OCI-LY7 (cell line): ENCODE data around the gene EI24. TPM values are rescaled to one million over a fixed set of nuclear protein-coding genes. Genes with fewer than 3 reads are reported as not detected.

Experiments used
- BruUV-seq: library from RNA; stranded (reverse); fragments of 400-500 nt; replicated peaks from 2 replicates; lab custom pipeline; 2021; lab: Mats Ljungman, UMichigan
- CTCF ChIA-PET: fragments of 300-600 bp; sonication (Branson Sonifier 250); formaldehyde crosslinking; loops from one replicate; lab custom pipeline; 2022; ENCODE audit warnings: antibody characterized with exemption; ENCODE audit not compliant: unreplicated experiment; lab: Charles Lee
- POLR2A ChIA-PET: fragments of 300-600 bp; sonication (Branson Sonifier 250); formaldehyde crosslinking; loops from one replicate; lab custom pipeline; 2022; ENCODE audit warnings: antibody characterized with exemption; lab: Charles Lee
- DNase-seq: peaks from one replicate; pipeline ENCODE4 v3.0.0-alpha.2; 2015; ENCODE audit warnings: low spot score
- H2AFZ ChIP-seq: fragments of 200-600 bp; sonication (generic), shearing (Covaris generic); 2 replicates; pipeline ENCODE4 v1.6.1; 2014; ENCODE audit warnings: mild to moderate bottlenecking, antibody characterized with exemption, low read length, moderate library complexity
- H3K27ac ChIP-seq: fragments of 200-600 bp; sonication (generic); 2 replicates; pipeline ENCODE4 v1.5.1; 2014; ENCODE audit warnings: mixed run types, low read depth, mild to moderate bottlenecking, moderate library complexity, low read length, inconsistent platforms; ENCODE audit not compliant: poor library complexity, severe bottlenecking
- H3K36me3 ChIP-seq: fragments of 200-600 bp; sonication (generic); 2 replicates; pipeline ENCODE4 v1.6.1; 2014; ENCODE audit warnings: mild to moderate bottlenecking, antibody characterized with exemption, low read length, moderate library complexity, mixed read lengths; ENCODE audit not compliant: insufficient read depth
- H3K4me1 ChIP-seq: fragments of 200-600 bp; sonication (generic); 2 replicates; pipeline ENCODE4 v1.5.1; 2014; ENCODE audit warnings: mild to moderate bottlenecking, low read length; ENCODE audit not compliant: insufficient read depth, poor library complexity, severe bottlenecking
- H3K4me2 ChIP-seq: fragments of 200-600 bp; sonication (generic); 2 replicates; pipeline ENCODE4 v1.6.1; 2014; ENCODE audit warnings: mild to moderate bottlenecking, low read length
- H3K4me3 ChIP-seq: fragments of 200-600 bp; sonication (generic); 2 replicates; pipeline ENCODE4 v1.5.1; 2014; ENCODE audit warnings: mild to moderate bottlenecking, low read depth, low read length; ENCODE audit not compliant: poor library complexity, severe bottlenecking
- H3K79me2 ChIP-seq: fragments of 200-600 bp; sonication (generic); 2 replicates; pipeline ENCODE4 v1.6.1; 2016; ENCODE audit warnings: low read depth, mild to moderate bottlenecking, low read length, moderate library complexity, mixed read lengths; ENCODE audit not compliant: insufficient read depth
- H3K9me2 ChIP-seq: fragments of 200-600 bp; sonication (generic); 2 replicates; pipeline ENCODE4 v1.6.1; 2016; ENCODE audit warnings: mild to moderate bottlenecking, low read length, mixed read lengths; ENCODE audit not compliant: insufficient read depth
- H3K9me3 ChIP-seq: fragments of 200-600 bp; sonication (generic); 2 replicates; pipeline ENCODE4 v1.6.1; 2014; ENCODE audit warnings: mild to moderate bottlenecking, mixed run types, low read length, mixed read lengths
- H4K20me1 ChIP-seq: fragments of 200-600 bp; sonication (generic); 2 replicates; pipeline ENCODE4 v1.6.1; 2014; ENCODE audit warnings: mild to moderate bottlenecking, antibody characterized with exemption, low read length, moderate library complexity, mixed read lengths; ENCODE audit not compliant: insufficient read depth
- EZH2phosphoT487 ChIP-seq: fragments of 200-600 bp; sonication (generic); IDR thresholded peaks from 2 replicates; pipeline ENCODE4 v1.6.1; 2018; ENCODE audit warnings: low read depth, borderline replicate concordance, mild to moderate bottlenecking, mixed run types, antibody characterized with exemption, low read length, moderate library complexity, mixed read lengths
- intact Hi-C: fragments of 100-400 bp; cut with micrococcal nuclease; formaldehyde crosslinking; loops from one replicate; pipeline ENCODE4 v1.10.0; 2022; ENCODE audit not compliant: unreplicated experiment
- total RNA-seq, 2 experiments: library from RNA; depleted of rRNA in 1 of 2; stranded (reverse); fragments of >200 nt in 1 of 2; shearing (Covaris generic) in 1 of 2; gene quantifications; 2 replicates each; pipeline ENCODE4 v1.2.3, GENCODE V29; 2014 to 2022
- TF ChIP-seq, protein P1 (sequence below): fragments of 200-600 bp; sonication (generic); conservative IDR thresholded peaks from 2 replicates; pipeline ENCODE4 v1.5.1; 2014; ENCODE audit warnings: mild to moderate bottlenecking, antibody characterized with exemption, low read length, moderate library complexity, mixed read lengths

Gene EI24
- total RNA-seq, 2 experiments from 2014 or later: 66.8 to 77.2 TPM

DNA sequence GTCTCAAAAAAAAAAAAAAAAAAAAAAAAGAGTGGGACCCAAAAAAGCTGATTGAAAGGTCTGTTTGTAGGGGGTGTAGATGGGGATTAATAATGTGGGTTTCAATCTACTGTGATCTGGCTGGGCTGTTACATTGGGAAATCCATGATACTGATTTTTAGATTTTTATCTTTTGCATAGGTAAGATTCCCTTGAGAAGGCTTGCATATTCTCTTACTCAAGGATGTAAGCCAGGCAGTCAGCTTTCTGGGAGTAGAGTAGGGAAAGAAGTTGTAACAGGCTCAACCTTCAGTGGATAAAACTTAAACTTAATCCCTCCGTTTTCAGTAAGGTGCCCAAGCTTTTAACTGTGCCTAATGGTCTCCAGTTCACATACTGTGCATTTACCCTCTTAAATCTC, 53.8 kb downstream of the EI24 start:
- no peak overlapping the region for H3K27ac ChIP-seq
- ChIA-PET CTCF (no interaction called here), POLR2A (interaction anchor here (0.6 to 5.7 kb wide), 3 partner anchors 8 to 684 kb away, joined by 4 to 34 read pairs (median 6); partner anchors contain the start of gene STT3A)
- no peak for TF ChIP-seq EZH2phosphoT487
- no peak for DNase-seq
- no TSS peak for BruUV-seq
- peaks cover 81% of the 10 kb centered on the region for H3K36me3 ChIP-seq
- H3K9me2 ChIP-seq: no peaks in the 10 kb centered on the region
- H3K4me2 ChIP-seq: no peak overlapping the region
- H2AFZ ChIP-seq: no peak overlapping the region
- H3K79me2 ChIP-seq: peaks cover 29% of the 10 kb centered on the region
- H3K9me3 ChIP-seq: no peaks in the 10 kb centered on the region
- no peak overlapping the region for H3K4me3 ChIP-seq
- peaks cover 15% of the 10 kb centered on the region; the same call in 1 of the 2 replicates for H4K20me1 ChIP-seq
- intact Hi-C loops: no loop called here
- H3K4me1 ChIP-seq: peaks cover 19% of the 10 kb centered on the region

DNA sequence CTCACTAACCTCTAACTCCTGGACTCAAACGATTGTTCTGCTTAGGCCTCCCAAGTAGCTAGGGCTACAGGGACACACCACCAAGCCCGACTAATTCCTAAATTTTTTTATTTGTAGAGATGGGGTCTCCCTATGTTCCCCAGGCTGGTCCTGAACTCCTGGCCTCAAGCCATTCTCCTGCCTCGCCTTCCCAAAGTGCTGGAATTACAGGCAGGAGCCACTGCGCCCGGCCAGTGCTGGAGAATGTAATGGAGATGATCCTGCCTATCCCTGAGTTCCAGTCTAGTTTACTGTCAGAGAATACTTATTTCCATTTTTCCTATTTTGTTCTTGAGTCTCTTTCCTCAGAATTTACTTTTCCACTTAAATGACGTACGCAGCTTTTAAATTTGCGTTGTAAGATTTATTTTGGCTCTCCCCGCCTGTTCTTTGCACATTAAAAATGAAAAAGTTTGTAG, 55.5 kb downstream of the EI24 start, which contains the start of gene CHEK1:
TSS of gene CHEK1 (plus strand) at position 408 of the 458 bp plus-strand sequence. CDS start 1,606 bp downstream, outside the sequence.
- intact Hi-C loops: loop anchor here (2.0 to 5.0 kb wide), 2 partner anchors 32 to 263 kb away; partner anchors contain the start of genes HYLS1 and STT3A
- Histone ChIP-seq H3K4me1 (peaks cover 31% of the 10 kb centered on the region), H3K4me3 (peak within 1 kb of the TSS; percentile 89), H2AFZ (peak within 1 kb of the TSS; percentile 70; the same call in 1 of the 2 replicates), H3K9me2 (no peaks in the 10 kb centered on the region), H3K79me2 (peaks cover 46% of the 10 kb centered on the region), H3K27ac (peak within 1 kb of the TSS; percentile 88), H3K36me3 (peaks cover 79% of the 10 kb centered on the region), H3K9me3 (no peaks in the 10 kb centered on the region), H4K20me1 (peaks cover 15% of the 10 kb centered on the region; the same call in 1 of the 2 replicates), H3K4me2 (peak within 1 kb of the TSS; percentile 77)
- TF ChIP-seq, protein P1, sequence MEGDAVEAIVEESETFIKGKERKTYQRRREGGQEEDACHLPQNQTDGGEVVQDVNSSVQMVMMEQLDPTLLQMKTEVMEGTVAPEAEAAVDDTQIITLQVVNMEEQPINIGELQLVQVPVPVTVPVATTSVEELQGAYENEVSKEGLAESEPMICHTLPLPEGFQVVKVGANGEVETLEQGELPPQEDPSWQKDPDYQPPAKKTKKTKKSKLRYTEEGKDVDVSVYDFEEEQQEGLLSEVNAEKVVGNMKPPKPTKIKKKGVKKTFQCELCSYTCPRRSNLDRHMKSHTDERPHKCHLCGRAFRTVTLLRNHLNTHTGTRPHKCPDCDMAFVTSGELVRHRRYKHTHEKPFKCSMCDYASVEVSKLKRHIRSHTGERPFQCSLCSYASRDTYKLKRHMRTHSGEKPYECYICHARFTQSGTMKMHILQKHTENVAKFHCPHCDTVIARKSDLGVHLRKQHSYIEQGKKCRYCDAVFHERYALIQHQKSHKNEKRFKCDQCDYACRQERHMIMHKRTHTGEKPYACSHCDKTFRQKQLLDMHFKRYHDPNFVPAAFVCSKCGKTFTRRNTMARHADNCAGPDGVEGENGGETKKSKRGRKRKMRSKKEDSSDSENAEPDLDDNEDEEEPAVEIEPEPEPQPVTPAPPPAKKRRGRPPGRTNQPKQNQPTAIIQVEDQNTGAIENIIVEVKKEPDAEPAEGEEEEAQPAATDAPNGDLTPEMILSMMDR: no peak
- TF ChIP-seq EZH2phosphoT487: no peak
- no peak for DNase-seq
- ChIA-PET POLR2A (interaction anchor here (0.8 to 4.6 kb wide), 5 partner anchors 9 to 651 kb away, joined by 3 to 31 read pairs (median 3); partner anchors contain the start of genes HYLS1 and STT3A), CTCF (interaction anchor here (0.8 kb wide), 1 partner anchor 55 kb away, joined by 3 read pairs; no protein-coding TSS in a partner anchor)
- no TSS peak for BruUV-seq

DNA sequence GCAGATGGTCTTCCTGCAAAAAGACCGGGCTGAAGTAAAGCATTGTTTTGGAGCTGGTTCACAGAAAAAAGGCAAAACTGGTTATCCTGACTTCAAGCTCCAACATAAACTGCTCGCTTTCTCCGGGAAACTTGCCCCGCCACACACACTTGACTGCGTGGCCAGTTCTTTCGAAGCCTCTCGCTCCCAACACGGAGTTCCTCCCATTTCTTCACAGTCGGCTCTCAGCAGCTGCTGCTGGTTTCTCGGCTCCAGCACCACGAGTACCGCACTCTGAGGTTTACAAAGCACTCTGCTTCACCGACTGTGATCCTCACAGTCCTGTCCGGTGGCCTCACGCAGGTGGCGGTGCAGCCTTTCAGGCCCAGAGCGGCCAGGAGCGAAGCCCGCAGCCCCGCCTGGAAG, 56.0 kb downstream of the EI24 start:
- peaks cover 33% of the 10 kb centered on the region for H3K4me1 ChIP-seq
- H2AFZ ChIP-seq: peak overlapping the region; percentile 70; the same call in 1 of the 2 replicates
- H3K9me3 ChIP-seq: no peaks in the 10 kb centered on the region
- TSS peak; percentile 91 for BruUV-seq
- H3K4me2 ChIP-seq: peak overlapping the region; percentile 77
- peak overlapping the region; percentile 88 for H3K27ac ChIP-seq
- peaks cover 79% of the 10 kb centered on the region for H3K36me3 ChIP-seq
- H3K79me2 ChIP-seq: peaks cover 51% of the 10 kb centered on the region
- H3K4me3 ChIP-seq: peak overlapping the region; percentile 89
- H3K9me2 ChIP-seq: no peaks in the 10 kb centered on the region
- ChIA-PET CTCF (interaction anchor here (0.6 to 0.8 kb wide), 2 partner anchors 55 to 198 kb away, joined by 3 read pairs; no protein-coding TSS in a partner anchor), POLR2A (interaction anchor here (0.8 to 4.6 kb wide), 5 partner anchors 8 to 650 kb away, joined by 3 to 31 read pairs (median 3); partner anchors contain the start of genes HYLS1 and STT3A)
- intact Hi-C loops: loop anchor here (2.0 to 5.0 kb wide), 2 partner anchors 32 to 262 kb away; partner anchors contain the start of genes HYLS1 and STT3A
- no peak for DNase-seq
- TF ChIP-seq, protein P1: no peak
- no peak for TF ChIP-seq EZH2phosphoT487
- peaks cover 15% of the 10 kb centered on the region; the same call in 1 of the 2 replicates for H4K20me1 ChIP-seq
